Activated CD4-positive, alpha-beta T cell treated with anti-CD3 and anti-CD28 coated beads, Interleukin-10, Interleukin-2, amounts not matched to agents 100 ng/mL and 50 ng/mL, durations not matched to agents 16 hours and 8 hours (primary cell): Measurements from ENCODE around the gene LDOC1.
"Not testable (repeated sequence)": the region's sequence is repeated elsewhere in the genome, so short reads cannot be mapped to it uniquely, and the experiment has no call there.

Experiments used
- DNase-seq: peaks from one replicate; pipeline ENCODE4 v3.0.0-alpha.2; 2020

Gene LDOC1

GRCh38 chrX:141176586-141177451 lies at the start of gene LDOC1:
Gene LDOC1 (minus strand): TSS chrX:141177129. CDS start chrX:141177021, 108 bp downstream.
- DNase-seq: peak; percentile 83

GRCh38 chrX:141221611-141222010 lies 44.7 kb upstream of the LDOC1 start:
- DNase-seq: no peak

- no peak for DNase-seq
Observed at GRCh38 chrX:141220342-141221008, 43.5 kb upstream of the LDOC1 start.

- no peak for DNase-seq
Observed at GRCh38 chrX:141214196-141214595, 37.3 kb upstream of the LDOC1 start.

GRCh38 chrX:141201962-141202361 lies 25.0 kb upstream of the LDOC1 start:
- DNase-seq: no peak

GRCh38 chrX:141188573-141188972 lies 11.6 kb upstream of the LDOC1 start:
- not testable (repeated sequence) for DNase-seq

- DNase-seq: no peak
Observed at GRCh38 chrX:141185366-141185765, 8.4 kb upstream of the LDOC1 start.

GRCh38 chrX:141183000-141183399 lies 6.1 kb upstream of the LDOC1 start:
- no peak for DNase-seq

- no peak for DNase-seq
Observed at GRCh38 chrX:141180851-141181250, 3.9 kb upstream of the LDOC1 start.

- no peak for DNase-seq
Observed at GRCh38 chrX:141175786-141176185, 1.1 kb downstream of the LDOC1 start.

- no peak for DNase-seq
Observed at GRCh38 chrX:141164406-141164805, 12.5 kb downstream of the LDOC1 start.

- peak; percentile 32 for DNase-seq
Observed at GRCh38 chrX:141158084-141158483, 18.8 kb downstream of the LDOC1 start.

- DNase-seq: peak; percentile 81
Observed at GRCh38 chrX:141155231-141155630, 21.7 kb downstream of the LDOC1 start.

- no peak for DNase-seq
Observed at GRCh38 chrX:141142946-141143345, 34.0 kb downstream of the LDOC1 start.

GRCh38 chrX:141133272-141133671 lies 43.7 kb downstream of the LDOC1 start:
- no peak for DNase-seq

GRCh38 chrX:141127146-141127545 lies 49.8 kb downstream of the LDOC1 start:
- no peak for DNase-seq
